Measurements from ENCODE around the gene SH3BP4. TPM values are rescaled to one million over a fixed set of nuclear protein-coding genes. Genes with fewer than 3 reads are reported as not detected.

SH3BP4 gene
- total RNA-seq, 4 donors from 2014 or later, result 29.3 to 63.0 (median 42.9) TPM

DNA sequence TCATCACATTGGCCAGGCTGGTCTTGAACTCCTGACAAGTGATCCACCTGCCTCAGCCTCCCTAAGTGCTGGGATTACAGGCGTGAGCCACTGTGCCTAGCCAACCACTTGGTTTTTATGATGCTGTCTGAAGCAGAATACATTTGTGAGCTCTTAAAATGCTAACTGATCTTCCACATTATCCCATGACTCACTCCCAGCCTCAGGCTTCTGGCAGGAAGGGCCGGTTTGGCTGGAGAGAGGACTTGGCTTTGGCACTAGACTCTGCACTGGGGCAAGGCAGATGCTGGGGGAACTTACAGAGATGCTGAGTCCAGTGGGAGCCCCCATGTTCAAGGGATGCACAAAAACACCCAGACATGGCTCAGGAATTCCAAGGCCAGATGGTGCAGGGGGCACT, 40.5 kb upstream of the SH3BP4 start:
- no peaks in the 10 kb centered on the region for H3K4me1 ChIP-seq
- no peak for ATAC-seq
- H3K36me3 ChIP-seq, result no peaks in the 10 kb centered on the region
- no peak overlapping the region for H3K27ac ChIP-seq
- no peak for TF ChIP-seq POLR2A (IDR thresholded peaks at IDR 0.05)
- TF ChIP-seq, protein P1, sequence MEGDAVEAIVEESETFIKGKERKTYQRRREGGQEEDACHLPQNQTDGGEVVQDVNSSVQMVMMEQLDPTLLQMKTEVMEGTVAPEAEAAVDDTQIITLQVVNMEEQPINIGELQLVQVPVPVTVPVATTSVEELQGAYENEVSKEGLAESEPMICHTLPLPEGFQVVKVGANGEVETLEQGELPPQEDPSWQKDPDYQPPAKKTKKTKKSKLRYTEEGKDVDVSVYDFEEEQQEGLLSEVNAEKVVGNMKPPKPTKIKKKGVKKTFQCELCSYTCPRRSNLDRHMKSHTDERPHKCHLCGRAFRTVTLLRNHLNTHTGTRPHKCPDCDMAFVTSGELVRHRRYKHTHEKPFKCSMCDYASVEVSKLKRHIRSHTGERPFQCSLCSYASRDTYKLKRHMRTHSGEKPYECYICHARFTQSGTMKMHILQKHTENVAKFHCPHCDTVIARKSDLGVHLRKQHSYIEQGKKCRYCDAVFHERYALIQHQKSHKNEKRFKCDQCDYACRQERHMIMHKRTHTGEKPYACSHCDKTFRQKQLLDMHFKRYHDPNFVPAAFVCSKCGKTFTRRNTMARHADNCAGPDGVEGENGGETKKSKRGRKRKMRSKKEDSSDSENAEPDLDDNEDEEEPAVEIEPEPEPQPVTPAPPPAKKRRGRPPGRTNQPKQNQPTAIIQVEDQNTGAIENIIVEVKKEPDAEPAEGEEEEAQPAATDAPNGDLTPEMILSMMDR (IDR thresholded peaks at IDR 0.05), result no peak
- no peak for TF ChIP-seq EP300 (IDR thresholded peaks at IDR 0.05)
- TF ChIP-seq POLR2AphosphoS5 (IDR thresholded peaks at IDR 0.05), result no peak
- WGBS, 2 donors (ENCODE audit: low coverage in 1 of 2), result 0 to 70% methylated on average over 1 of the region's 2 CpGs
- H3K9me3 ChIP-seq, result no peaks in the 10 kb centered on the region
- no peak overlapping the region for H3K4me3 ChIP-seq
- H3K27me3 ChIP-seq, result no peaks in the 10 kb centered on the region

DNA sequence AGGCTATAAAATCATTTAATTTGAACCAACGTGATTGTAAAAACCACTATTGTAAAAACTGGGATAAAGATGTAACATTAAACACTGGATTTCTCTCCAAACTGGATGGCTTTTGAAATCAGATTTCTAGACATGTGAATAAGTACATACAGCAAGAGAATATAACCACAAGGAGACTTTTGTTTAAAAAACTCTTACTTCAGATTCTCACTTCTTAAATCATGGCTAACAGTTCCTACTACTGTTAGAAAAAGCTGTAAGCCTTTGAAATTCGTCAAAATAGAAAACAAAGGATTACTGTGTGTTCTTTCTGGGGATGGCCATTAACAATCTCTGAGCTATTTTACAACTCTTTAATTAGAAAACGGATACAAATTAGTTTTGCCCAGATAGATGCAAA, 39.4 kb upstream of the SH3BP4 start:
- 65 to 81% methylated on average over 3 of the region's 3 CpGs for WGBS, 2 donors (ENCODE audit: low coverage in 1 of 2)
- no peaks in the 10 kb centered on the region for H3K27me3 ChIP-seq

DNA sequence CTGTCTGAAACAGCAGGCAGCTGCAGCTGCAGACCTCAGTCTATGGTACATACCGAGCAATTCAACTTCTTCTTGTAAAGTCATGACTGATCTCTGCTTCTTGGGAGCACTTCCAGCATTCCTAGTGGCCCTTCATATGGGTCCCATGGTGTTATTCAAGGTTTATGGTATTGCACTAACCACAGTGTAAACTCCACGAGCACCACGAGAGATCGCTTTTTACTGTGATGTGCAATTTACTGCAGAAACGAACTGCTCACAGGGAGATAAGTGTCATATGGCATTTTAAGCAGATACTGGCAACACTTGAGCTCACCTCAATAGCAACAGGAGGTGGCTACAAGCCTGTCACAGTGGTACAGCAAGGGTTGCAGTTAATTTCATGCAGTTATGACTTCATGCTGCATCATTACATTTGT, 38.6 kb upstream of the SH3BP4 start:
- Histone ChIP-seq H3K27me3 (no peaks in the 10 kb centered on the region), H3K27ac (no peak overlapping the region), H3K4me3 (no peak overlapping the region), H3K4me1 (no peaks in the 10 kb centered on the region), H3K36me3 (no peaks in the 10 kb centered on the region), H3K9me3 (no peaks in the 10 kb centered on the region)
- WGBS, 2 donors (ENCODE audit: low coverage in 1 of 2), result 60 to 100% methylated on average over 1 to 5 of the region's 5 CpGs
- TF ChIP-seq POLR2AphosphoS5 (IDR thresholded peaks at IDR 0.05), result no peak
- no peak for TF ChIP-seq POLR2A (IDR thresholded peaks at IDR 0.05)
- no peak for TF ChIP-seq EP300 (IDR thresholded peaks at IDR 0.05)
- TF ChIP-seq, protein P1 (IDR thresholded peaks at IDR 0.05), result no peak
- ATAC-seq, result no peak

More for the DNA sequence above, 39.4 kb upstream of the SH3BP4 start:
- no peak overlapping the region for H3K4me3 ChIP-seq
- no peaks in the 10 kb centered on the region for H3K4me1 ChIP-seq
- H3K36me3 ChIP-seq, result no peaks in the 10 kb centered on the region
- H3K27ac ChIP-seq, result no peak overlapping the region
- ATAC-seq, result no peak
- no peak for TF ChIP-seq POLR2A (IDR thresholded peaks at IDR 0.05)
- H3K9me3 ChIP-seq, result no peaks in the 10 kb centered on the region

DNA sequence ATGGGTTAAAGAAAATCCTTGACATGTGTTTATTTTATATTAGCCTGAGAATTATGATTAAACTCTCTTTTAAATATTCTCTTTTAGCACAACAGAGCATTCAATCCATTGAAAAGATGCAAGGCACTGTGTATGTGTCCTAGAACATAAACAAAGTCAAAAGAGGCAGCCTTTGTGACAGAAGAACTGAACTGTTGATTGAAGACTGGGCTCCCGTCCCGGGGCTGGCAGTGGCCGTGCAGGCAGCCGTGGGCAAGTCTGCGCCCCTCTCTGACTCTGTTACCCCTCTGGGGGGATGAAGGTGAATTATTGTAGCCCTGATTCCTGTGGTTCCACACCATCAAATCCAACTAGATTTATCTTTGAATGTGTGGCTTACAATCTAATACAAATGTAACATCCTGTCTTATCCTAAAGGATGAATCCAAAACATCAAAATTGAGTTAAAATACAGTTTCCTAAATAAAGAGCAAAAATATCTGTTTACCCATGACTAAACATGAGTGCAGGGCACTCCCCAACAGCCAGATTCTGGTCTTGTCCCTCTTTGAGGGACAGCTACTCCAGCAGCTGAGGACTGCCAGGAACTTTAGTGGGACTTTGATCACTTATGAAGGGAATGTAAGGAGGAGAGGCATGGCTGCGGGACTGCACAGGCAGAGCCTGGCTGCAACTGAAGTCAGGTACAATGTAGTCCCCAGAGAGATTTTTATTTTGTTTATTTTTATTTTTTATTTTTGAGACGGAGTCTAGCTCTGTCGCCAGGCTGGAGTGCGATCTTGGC, 37.3 kb upstream of the SH3BP4 start:
- no peak overlapping the region for H3K27ac ChIP-seq
- no peak for ATAC-seq
- H3K27me3 ChIP-seq, result no peaks in the 10 kb centered on the region
- H3K9me3 ChIP-seq, result no peaks in the 10 kb centered on the region
- no peaks in the 10 kb centered on the region for H3K36me3 ChIP-seq
- WGBS, 2 donors (ENCODE audit: low coverage in 1 of 2), result 80 to 90% methylated on average over 7 to 9 of the region's 9 CpGs
- H3K4me1 ChIP-seq, result no peaks in the 10 kb centered on the region
- TF ChIP-seq POLR2A (IDR thresholded peaks at IDR 0.05) (no peak), EP300 (IDR thresholded peaks at IDR 0.05) (no peak), POLR2AphosphoS5 (IDR thresholded peaks at IDR 0.05) (no peak)
- TF ChIP-seq, protein P1 (IDR thresholded peaks at IDR 0.05), result no peak
- H3K4me3 ChIP-seq, result no peak overlapping the region

DNA sequence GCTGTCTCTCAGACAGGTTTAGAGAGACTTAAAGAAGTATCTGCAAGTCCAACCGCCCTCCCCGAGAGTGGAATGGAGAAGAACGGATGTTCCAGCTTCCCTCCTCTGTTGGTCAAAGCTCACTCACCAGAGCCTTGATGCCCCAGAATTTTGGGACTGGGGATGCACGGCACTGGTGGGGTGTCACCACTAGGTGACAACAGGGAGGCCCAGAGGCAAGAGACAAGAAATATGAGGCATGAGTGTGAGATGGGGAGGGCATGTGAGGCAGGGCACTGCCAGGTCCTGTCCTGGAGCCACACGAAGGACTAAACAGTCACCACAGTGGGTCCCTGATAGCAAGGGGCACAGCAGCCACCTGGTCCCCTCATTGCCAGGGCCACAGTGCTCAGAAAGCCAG, 35.1 kb upstream of the SH3BP4 start:
- H3K9me3 ChIP-seq, result no peaks in the 10 kb centered on the region
- ATAC-seq, result no peak
- H3K4me1 ChIP-seq, result no peaks in the 10 kb centered on the region
- TF ChIP-seq EP300 (IDR thresholded peaks at IDR 0.05), result no peak
- WGBS, 2 donors (ENCODE audit: low coverage in 1 of 2), result 94% methylated on average over 5 of the region's 5 CpGs; no CpG with 5 or more reads in 1 of the 2 donors
- H3K27ac ChIP-seq, result no peak overlapping the region
- H3K4me3 ChIP-seq, result no peak overlapping the region
- no peaks in the 10 kb centered on the region for H3K36me3 ChIP-seq
- no peaks in the 10 kb centered on the region for H3K27me3 ChIP-seq

Measured in gastroesophageal sphincter (tissue), 4 donors.